ENCODE results near the gene CACNA2D3. TPM values are rescaled to one million over a fixed set of nuclear protein-coding genes. Genes with fewer than 3 reads are reported as not detected.

The CACNA2D3 gene
- total and polyA plus RNA-seq, 4 donors = 0.06 to 0.37 (median 0.08) TPM; not detected in 1

DNA sequence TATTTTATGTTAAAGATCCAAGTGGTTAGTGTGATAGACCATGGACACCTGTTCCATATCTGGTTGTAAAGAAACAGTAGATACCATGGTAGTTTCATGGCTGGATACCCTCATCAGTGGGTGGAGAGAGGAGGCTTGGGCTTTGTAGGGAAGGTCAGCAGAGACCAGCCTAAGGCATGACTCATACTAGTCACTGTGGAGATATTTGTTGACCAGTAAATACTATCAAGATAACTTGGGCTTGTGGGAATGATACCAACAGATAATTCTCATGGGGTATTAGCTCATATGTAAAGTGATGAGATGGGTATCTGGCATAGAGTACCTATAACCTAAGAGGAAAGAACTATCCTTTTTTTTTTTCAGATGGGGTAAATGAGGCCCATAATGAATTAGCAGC is 354.5 kb downstream of the CACNA2D3 start:
- Histone ChIP-seq H3K27me3 (ENCODE audit: control insufficient read depth in 4 of 4, insufficient read depth in 4 of 4, low read length in 3 of 4) (no peaks in the 10 kb centered on the region), H3K4me1 (ENCODE audit: control insufficient read depth in 4 of 4, insufficient read depth in 4 of 4, low read length in 3 of 4) (no peaks in the 10 kb centered on the region), H3K9ac (ENCODE audit: low read depth in 1 of 2, low read length in 2 of 2) (no peak overlapping the region), H3K27ac (ENCODE audit: low read depth in 1 of 2, low read length in 2 of 2) (no peak overlapping the region), H3K4me3 (ENCODE audit: low read depth in 1 of 3, low read length in 3 of 3) (no peak overlapping the region), H3K36me3 (ENCODE audit: control insufficient read depth in 4 of 4, insufficient read depth in 3 of 4, low read depth in 1 of 4, low read length in 3 of 4) (no peaks in the 10 kb centered on the region), H3K9me3 (ENCODE audit: control insufficient read depth in 4 of 4, low read length in 3 of 4) (no peaks in the 10 kb centered on the region)
- no peak for DNase-seq (ENCODE audit: low spot score)
- no peak for TF ChIP-seq RAD21 (IDR thresholded peaks at IDR 0.05)
- TF ChIP-seq FOXA1 (IDR thresholded peaks at IDR 0.05) = no peak
- no peak for TF ChIP-seq FOXA2 (IDR thresholded peaks at IDR 0.05)

DNA sequence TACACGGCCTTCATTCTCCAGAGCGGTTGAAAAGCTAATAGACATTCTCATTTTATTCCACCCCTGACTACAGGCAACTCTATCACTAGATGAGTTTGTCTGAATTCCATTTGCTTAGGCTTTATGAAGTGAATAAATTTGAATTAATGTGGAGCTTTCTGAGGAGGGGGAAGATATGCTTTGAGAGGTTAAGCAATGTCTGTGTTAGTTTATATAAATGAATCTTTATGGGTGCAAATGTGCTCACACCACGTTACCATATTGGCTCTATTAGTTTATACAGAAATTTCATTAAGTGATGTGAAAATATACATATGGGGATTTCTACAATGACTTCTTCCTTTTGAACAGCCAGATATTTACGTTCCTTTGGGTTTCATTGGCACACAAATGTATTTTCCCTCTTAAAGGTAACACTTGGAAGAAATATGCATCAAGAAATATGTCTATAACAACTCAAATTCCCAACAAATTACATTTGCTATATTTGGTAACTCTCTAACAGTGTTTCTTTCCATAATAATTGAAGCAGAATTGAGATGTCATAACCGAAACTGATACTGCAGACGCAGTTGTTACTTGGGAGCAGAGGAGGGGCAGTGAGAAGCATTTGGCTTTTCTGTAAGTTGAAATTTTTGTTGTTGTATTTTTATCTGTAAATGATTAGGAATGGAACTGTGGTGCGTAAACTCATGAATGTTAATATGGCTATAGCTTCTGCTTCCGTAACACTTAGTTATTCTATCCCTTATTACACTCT is 359.4 kb downstream of the CACNA2D3 start:
- Histone ChIP-seq H3K27ac (ENCODE audit: low read depth in 1 of 2, low read length in 2 of 2) (no peak overlapping the region), H3K27me3 (ENCODE audit: control insufficient read depth in 4 of 4, insufficient read depth in 4 of 4, low read length in 3 of 4) (no peaks in the 10 kb centered on the region), H3K36me3 (ENCODE audit: control insufficient read depth in 4 of 4, insufficient read depth in 3 of 4, low read depth in 1 of 4, low read length in 3 of 4) (no peaks in the 10 kb centered on the region), H3K9ac (ENCODE audit: low read depth in 1 of 2, low read length in 2 of 2) (no peak overlapping the region), H3K4me3 (ENCODE audit: low read depth in 1 of 3, low read length in 3 of 3) (no peak overlapping the region), H3K9me3 (ENCODE audit: control insufficient read depth in 4 of 4, low read length in 3 of 4) (no peaks in the 10 kb centered on the region), H3K4me1 (ENCODE audit: control insufficient read depth in 4 of 4, insufficient read depth in 4 of 4, low read length in 3 of 4) (no peaks in the 10 kb centered on the region)
- no peak for DNase-seq (ENCODE audit: low spot score)
- 68% methylated on average over 8 of the region's 8 CpGs for WGBS
- TF ChIP-seq NR2F2 (IDR thresholded peaks at IDR 0.05) (no peak), FOXA2 (IDR thresholded peaks at IDR 0.05) (no peak), JUND (IDR thresholded peaks at IDR 0.05) (no peak), HNF4A (conservative IDR thresholded peaks at IDR 0.05) (no peak), TAF1 (conservative IDR thresholded peaks at IDR 0.05) (no peak), YY1 (IDR thresholded peaks at IDR 0.05) (no peak), RXRA (IDR thresholded peaks at IDR 0.05) (no peak), FOXA1 (IDR thresholded peaks at IDR 0.05) (no peak), EGR1 (IDR thresholded peaks at IDR 0.05; ENCODE audit: low read depth in 2 of 2) (no peak), GABPA (IDR thresholded peaks at IDR 0.05 in 1 of 2, conservative IDR thresholded peaks at IDR 0.05 in 1 of 2) (no peak), HNF4G (IDR thresholded peaks at IDR 0.05) (no peak), RAD21 (IDR thresholded peaks at IDR 0.05) (no peak), SP1 (IDR thresholded peaks at IDR 0.05) (no peak)
- TF ChIP-seq, protein P1, sequence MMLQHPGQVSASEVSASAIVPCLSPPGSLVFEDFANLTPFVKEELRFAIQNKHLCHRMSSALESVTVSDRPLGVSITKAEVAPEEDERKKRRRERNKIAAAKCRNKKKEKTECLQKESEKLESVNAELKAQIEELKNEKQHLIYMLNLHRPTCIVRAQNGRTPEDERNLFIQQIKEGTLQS (IDR thresholded peaks at IDR 0.05) = no peak
- TF ChIP-seq, protein P2, sequence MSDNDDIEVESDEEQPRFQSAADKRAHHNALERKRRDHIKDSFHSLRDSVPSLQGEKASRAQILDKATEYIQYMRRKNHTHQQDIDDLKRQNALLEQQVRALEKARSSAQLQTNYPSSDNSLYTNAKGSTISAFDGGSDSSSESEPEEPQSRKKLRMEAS (IDR thresholded peaks at IDR 0.05) = no peak
- TF ChIP-seq, protein P3, sequence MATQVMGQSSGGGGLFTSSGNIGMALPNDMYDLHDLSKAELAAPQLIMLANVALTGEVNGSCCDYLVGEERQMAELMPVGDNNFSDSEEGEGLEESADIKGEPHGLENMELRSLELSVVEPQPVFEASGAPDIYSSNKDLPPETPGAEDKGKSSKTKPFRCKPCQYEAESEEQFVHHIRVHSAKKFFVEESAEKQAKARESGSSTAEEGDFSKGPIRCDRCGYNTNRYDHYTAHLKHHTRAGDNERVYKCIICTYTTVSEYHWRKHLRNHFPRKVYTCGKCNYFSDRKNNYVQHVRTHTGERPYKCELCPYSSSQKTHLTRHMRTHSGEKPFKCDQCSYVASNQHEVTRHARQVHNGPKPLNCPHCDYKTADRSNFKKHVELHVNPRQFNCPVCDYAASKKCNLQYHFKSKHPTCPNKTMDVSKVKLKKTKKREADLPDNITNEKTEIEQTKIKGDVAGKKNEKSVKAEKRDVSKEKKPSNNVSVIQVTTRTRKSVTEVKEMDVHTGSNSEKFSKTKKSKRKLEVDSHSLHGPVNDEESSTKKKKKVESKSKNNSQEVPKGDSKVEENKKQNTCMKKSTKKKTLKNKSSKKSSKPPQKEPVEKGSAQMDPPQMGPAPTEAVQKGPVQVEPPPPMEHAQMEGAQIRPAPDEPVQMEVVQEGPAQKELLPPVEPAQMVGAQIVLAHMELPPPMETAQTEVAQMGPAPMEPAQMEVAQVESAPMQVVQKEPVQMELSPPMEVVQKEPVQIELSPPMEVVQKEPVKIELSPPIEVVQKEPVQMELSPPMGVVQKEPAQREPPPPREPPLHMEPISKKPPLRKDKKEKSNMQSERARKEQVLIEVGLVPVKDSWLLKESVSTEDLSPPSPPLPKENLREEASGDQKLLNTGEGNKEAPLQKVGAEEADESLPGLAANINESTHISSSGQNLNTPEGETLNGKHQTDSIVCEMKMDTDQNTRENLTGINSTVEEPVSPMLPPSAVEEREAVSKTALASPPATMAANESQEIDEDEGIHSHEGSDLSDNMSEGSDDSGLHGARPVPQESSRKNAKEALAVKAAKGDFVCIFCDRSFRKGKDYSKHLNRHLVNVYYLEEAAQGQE (IDR thresholded peaks at IDR 0.05) = no peak
- TF ChIP-seq, protein P4, sequence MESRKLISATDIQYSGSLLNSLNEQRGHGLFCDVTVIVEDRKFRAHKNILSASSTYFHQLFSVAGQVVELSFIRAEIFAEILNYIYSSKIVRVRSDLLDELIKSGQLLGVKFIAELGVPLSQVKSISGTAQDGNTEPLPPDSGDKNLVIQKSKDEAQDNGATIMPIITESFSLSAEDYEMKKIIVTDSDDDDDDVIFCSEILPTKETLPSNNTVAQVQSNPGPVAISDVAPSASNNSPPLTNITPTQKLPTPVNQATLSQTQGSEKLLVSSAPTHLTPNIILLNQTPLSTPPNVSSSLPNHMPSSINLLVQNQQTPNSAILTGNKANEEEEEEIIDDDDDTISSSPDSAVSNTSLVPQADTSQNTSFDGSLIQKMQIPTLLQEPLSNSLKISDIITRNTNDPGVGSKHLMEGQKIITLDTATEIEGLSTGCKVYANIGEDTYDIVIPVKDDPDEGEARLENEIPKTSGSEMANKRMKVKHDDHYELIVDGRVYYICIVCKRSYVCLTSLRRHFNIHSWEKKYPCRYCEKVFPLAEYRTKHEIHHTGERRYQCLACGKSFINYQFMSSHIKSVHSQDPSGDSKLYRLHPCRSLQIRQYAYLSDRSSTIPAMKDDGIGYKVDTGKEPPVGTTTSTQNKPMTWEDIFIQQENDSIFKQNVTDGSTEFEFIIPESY (IDR thresholded peaks at IDR 0.05) = no peak
- TF ChIP-seq, protein P5, sequence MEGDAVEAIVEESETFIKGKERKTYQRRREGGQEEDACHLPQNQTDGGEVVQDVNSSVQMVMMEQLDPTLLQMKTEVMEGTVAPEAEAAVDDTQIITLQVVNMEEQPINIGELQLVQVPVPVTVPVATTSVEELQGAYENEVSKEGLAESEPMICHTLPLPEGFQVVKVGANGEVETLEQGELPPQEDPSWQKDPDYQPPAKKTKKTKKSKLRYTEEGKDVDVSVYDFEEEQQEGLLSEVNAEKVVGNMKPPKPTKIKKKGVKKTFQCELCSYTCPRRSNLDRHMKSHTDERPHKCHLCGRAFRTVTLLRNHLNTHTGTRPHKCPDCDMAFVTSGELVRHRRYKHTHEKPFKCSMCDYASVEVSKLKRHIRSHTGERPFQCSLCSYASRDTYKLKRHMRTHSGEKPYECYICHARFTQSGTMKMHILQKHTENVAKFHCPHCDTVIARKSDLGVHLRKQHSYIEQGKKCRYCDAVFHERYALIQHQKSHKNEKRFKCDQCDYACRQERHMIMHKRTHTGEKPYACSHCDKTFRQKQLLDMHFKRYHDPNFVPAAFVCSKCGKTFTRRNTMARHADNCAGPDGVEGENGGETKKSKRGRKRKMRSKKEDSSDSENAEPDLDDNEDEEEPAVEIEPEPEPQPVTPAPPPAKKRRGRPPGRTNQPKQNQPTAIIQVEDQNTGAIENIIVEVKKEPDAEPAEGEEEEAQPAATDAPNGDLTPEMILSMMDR (IDR thresholded peaks at IDR 0.05; ENCODE audit: low read depth, low read length, missing input control) = no peak
